GM12892 (cell line): ENCODE data around the gene DVL3.
"Not testable (repeated sequence)": the region's sequence is repeated elsewhere in the genome, so short reads cannot be mapped to it uniquely, and the experiment has no call there.

Experiments
- DNase-seq: peaks from one replicate; pipeline ENCODE4 v3.0.0; 2011; ENCODE audit not compliant: insufficient read length
- FAIRE-seq: peaks from 2 replicates; lab custom pipeline; 2011; peaks lifted over from hg19 to GRCh38; lab: Jason Lieb, UNC
- POLR2A ChIP-seq: IDR thresholded peaks from 2 replicates; pipeline ENCODE4 v1.6.1; 2011; ENCODE audit warnings: low read depth, low read length, control low read depth
- POLR2AphosphoS5 ChIP-seq: IDR thresholded peaks from 2 replicates; pipeline ENCODE4 v1.6.1; 2011; ENCODE audit warnings: low read depth, low read length, control low read depth
- TAF1 ChIP-seq: IDR thresholded peaks from 2 replicates; pipeline ENCODE4 v1.6.1; 2011; ENCODE audit warnings: low read depth, mild to moderate bottlenecking, control low read depth, low read length, borderline replicate concordance

Gene DVL3

DNA sequence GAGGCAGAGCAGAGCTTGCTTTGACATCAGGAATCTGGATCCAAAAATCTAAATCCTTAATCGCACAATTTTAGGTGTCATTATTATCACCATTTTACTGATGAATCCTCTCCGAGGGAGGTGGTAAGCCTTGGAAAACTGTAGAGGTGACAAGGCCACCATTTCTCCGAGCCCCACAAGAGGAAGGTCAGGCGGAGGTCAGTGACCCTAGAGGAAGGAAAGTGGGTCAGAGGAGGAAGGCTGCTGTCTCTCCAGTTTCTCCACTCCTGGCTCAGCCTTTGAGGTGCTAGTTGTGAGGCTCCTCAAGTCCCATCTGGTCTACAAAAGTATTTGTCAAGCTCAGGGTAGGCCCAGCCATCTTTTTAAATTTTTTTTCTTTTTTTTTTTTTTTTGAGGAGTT is 3.2 kb downstream of the DVL3 start:
- DNase-seq (no peak), FAIRE-seq (no peak)
- TF ChIP-seq POLR2A (no peak), TAF1 (no peak), POLR2AphosphoS5 (no peak)

DNA sequence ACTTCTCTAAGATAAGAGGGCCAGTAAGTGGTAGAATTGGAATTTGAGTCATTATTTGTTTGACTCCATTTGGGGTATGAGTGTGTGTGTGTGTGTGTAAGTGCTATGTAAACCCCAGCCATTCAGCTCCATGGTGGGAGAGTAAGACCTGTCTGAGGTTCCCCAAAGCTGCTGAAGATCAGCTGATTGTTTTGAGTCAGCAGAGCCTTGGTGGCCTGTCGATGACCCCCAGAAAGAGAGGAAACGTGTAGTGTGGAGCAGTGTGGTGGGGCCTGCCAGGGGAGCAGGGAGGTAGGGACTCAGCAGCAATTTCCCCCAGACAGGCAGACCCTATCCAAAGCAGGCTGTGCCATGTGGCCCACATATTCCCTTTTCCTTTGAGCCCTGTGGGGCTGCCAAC is 5.3 kb downstream of the DVL3 start:
- DNase-seq (no peak), FAIRE-seq (no peak)
- TF ChIP-seq POLR2A (no peak), TAF1 (no peak), POLR2AphosphoS5 (no peak)

DNA sequence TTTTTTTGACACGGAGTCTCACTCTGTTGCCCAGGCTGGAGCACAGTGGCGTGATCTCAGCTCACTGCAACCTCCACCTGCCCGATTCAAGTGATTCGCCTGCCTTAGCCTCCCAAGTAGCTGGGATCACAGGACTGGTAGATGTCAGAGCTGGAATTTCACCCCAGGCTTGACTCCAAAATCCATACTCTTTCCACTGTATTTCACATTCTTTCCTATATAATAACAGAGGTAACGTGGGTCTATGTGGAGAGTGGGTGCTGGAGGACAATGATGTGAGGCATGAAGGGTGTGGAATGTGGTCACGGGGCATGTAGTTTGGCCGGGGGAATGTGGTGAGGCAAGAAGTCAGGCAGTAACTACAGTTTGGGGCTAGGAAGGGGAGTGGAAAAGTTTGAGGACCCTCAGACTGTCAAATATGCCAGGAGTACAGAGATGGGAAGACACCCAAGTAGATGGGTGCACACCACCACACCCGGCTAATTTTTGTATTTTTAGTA is 7.4 kb downstream of the DVL3 start:
- DNase-seq, FAIRE-seq: not testable (repeated sequence)

DNA sequence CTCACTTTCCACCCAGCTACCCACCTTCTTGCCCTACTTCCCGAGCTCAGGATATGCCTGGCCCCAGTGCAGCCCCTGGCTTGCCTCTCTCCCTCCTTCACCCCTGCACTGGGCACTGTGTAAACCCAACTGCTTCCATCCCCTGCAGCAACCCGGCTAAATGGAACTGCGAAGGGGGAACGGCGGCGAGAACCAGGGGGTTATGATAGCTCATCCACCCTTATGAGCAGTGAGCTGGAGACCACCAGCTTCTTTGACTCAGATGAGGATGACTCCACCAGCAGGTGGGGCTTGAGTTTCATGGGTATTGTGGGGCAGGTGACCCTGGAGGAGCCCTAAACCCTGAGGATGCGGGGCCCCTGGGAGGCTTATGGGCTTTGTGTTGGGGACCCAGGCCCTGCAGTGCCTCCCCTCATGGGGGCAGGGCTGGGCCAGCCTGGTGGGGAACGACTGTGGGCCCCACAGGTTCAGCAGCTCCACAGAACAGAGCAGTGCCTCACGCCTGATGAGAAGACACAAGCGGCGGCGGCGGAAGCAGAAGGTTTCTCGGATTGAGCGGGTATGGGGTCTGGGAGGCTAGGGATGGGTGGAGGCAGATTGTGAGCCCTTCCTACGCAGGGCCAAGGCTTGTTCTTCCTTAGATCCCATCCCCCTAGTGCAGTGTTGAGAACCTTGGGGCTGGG is 9.6 kb downstream of the DVL3 start:
- FAIRE-seq (no peak), DNase-seq (no peak)
- TF ChIP-seq TAF1, result no peak
- TF ChIP-seq POLR2A, result no peak

DNA sequence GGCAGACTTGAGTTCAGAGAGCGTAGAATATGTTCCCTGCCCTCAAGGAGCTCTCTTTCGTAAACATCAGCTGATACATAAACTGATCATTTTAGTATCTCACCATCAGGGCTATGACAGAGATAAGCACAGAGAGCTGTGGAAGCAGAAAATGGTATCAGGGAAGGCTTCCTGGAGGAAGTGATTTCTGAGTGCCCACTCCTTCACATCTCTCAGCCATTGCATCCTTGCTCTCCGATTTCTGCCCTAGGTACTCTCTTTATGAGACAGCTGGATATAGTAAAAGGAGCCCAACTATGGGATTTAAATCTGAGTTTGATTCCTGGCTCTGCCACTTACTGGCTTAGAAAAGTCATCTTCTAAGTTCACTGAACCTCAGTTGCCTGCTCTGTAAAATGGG is 10.4 kb downstream of the DVL3 start:
- FAIRE-seq, result no peak
- no peak for TF ChIP-seq POLR2A
- TF ChIP-seq POLR2AphosphoS5, result no peak
- no peak for TF ChIP-seq TAF1

DNA sequence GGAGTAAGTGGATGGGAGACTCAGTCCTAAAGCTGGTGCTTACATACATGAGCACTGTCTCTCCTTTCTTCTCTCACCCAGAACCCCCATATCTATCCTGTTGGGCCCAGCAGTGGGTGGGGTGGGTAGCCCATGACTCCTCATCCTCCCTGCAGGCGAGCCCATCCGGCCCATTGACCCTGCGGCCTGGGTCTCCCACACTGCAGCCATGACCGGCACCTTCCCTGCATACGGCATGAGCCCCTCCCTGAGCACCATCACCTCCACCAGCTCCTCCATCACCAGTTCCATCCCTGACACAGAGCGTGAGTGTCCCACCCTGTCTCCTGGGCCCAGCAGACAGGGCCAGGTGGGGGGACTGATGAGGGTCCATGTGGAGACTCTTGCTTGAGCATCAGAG is 11.5 kb downstream of the DVL3 start:
- TF ChIP-seq POLR2AphosphoS5, result no peak
- no peak for TF ChIP-seq TAF1
- no peak for TF ChIP-seq POLR2A
- FAIRE-seq, result no peak

More for the DNA sequence above, 10.4 kb downstream of the DVL3 start:
- no peak for DNase-seq

DNA sequence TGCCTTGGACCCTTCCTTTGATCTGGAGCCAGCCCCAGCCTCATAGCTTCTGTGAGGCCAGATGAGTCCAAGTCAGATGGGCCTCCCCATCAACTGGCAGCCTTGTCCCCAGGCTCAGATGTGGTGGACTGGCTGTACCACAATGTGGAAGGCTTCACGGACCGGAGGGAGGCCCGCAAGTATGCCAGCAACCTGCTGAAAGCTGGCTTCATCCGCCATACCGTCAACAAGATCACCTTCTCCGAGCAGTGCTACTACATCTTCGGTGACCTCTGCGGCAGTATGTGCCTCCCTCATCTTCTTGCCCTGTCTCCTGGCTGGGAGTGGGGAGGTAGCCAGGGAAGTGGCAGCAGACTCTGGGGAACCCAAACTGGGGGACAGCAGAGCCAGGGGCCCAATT is 12.6 kb downstream of the DVL3 start:
- FAIRE-seq (no peak), DNase-seq (no peak)
- TF ChIP-seq POLR2AphosphoS5 (no peak), TAF1 (no peak), POLR2A (no peak)

More for the DNA sequence above, 11.5 kb downstream of the DVL3 start:
- DNase-seq, result no peak

DNA sequence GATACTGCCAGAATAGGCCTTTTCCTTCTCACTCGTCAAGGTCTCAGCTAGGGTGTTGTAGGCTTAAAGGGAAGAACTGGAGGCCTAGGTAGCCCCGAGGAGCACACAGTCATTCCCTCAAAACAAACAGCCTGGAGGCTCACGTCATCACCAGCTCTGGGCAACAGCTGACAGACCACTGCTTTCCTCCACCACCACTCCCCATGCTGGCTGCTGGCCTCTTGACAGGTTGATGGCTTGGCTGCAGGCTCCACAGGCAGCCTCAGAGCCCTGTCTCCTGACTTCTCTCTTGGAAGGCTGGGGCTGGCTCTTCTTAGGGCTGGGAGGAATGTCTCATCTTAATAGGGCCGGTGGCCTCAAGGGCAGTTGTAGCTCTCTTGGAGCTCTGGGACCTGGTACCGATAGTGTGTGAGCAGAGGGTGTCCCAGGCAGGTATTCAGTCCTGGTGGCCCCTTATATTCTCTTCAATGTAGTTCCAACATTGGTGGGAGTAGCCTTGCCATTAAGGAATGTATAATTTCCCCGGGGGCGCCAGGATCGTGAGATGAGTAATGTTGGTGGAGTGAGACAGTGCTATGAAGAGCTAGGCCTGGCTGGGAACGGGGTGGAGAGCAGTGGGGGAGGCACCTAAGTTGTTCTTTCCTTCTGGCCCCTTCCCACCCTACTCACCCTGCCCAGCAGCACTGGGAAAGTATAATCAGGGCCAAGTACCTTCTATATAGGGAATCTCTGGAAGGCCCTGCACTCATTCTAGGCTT is 13.4 kb downstream of the DVL3 start:
- DNase-seq (no peak), FAIRE-seq (no peak)
- no peak for TF ChIP-seq TAF1
- no peak for TF ChIP-seq POLR2AphosphoS5
- no peak for TF ChIP-seq POLR2A

DNA sequence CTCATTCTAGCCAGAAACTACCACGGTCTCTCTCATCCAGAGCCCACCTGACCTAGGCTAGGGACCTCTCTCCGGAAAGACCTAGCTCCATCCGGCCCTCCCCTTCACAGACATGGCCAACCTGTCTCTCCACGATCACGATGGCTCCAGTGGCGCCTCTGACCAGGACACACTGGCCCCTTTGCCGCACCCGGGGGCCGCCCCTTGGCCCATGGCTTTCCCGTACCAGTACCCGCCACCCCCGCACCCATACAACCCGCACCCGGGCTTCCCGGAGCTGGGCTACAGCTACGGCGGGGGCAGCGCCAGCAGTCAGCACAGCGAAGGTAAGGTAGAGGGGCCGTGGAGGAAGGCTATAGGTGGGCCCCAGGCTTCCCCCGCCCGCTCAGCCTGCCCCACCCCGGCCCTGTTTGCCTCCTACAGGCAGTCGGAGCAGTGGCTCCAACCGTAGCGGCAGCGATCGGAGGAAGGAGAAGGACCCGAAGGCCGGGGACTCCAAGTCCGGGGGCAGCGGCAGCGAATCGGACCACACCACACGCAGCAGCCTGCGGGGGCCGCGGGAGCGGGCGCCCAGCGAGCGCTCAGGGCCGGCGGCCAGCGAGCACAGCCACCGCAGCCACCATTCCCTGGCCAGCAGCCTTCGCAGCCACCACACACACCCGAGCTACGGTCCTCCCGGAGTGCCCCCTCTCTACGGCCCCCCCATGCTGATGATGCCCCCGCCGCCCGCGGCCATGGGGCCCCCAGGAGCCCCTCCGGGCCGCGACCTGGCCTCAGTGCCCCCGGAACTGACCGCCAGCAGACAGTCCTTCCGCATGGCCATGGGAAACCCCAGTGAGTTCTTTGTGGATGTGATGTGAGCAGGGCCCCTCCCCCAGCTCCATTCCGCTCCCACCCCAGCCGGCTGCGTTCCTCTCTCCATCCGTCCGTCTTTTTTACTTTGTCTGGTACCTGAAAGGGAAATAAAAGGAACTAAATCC is 15.0 kb downstream of the DVL3 start:
- DNase-seq (no peak), FAIRE-seq (no peak)
- TF ChIP-seq POLR2A (no peak), TAF1 (no peak), POLR2AphosphoS5 (no peak)

DNA sequence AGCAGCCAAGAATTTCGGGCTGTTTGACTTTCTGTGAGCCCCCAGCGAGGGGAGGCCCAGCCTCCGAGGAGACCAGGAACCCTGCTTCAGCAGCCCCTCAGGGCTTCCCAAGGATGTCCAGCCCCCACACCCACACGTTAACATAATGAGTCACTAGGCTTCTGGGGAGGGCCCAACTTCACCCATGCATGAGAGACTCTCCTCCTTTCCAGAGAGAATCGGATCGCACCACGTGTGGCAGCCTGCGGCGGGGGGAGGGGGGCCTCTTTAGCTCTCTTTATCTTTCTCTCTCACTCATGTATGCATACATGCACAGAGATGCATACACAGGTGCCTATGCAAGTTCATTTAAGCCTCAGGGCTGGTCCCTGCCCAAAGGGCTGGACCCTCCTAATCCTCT is 16.4 kb downstream of the DVL3 start:
- FAIRE-seq (no peak), DNase-seq (peak; percentile 51)
- TF ChIP-seq POLR2AphosphoS5, result no peak
- no peak for TF ChIP-seq TAF1
- TF ChIP-seq POLR2A, result no peak

DNA sequence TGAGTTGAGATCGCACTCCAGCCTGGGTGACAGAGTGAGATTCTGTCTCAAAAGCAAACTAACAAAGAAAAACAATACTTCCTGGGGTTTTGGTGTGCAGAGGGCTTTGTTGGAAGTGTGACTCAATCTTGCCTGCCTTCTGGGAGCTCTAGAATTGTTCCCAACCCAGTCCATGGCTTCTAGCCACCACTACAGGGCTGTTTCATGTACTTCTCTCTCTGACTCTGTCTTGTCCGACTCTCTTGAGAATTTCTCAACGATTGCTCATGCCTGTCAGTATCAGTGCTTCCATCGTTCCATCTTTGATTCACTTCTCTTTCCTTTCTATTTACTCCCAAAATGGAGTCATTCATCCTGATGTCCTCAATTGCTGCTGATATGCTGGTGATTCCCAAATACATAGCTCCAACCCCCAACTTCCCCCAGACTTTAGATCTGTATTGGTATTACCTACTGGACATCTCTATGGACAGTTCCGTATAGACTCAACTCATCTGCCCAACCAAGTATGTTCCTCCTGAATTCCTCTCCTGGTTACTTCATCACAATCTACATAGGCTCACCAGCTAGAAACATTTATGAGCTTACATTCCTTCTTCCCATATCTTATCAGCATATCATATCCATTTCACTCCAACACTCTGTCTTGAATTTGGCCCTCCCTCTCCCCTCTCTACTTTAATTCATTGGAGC is 17.6 kb downstream of the DVL3 start:
- DNase-seq (no peak), FAIRE-seq (no peak)
- TF ChIP-seq TAF1 (no peak), POLR2AphosphoS5 (no peak), POLR2A (no peak)

DNA sequence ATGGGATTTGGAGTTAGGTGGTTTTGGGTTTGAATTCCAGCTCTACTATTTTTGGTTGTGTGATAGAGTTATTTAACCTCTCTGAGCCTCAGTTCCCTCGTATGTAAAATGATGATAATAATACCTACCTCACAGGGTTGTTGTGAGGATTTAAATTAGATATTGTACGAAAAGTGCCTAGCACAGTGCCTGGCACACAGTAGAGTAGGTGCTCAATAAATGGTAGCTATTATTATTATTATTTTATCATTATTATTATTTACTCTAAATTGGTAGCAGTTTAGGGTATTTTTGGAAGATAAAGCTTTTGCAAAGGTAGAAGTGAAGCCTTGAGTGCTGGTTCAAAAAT is 18.2 kb downstream of the DVL3 start:
- DNase-seq, result no peak
- TF ChIP-seq POLR2AphosphoS5 (no peak), TAF1 (no peak), POLR2A (no peak)
- no peak for FAIRE-seq
